ENCODE data around the gene MBNL1.

MBNL1 gene

GRCh38 chr3:152454076-152454875, 185.5 kb downstream of the MBNL1 start:
- Histone ChIP-seq H3K4ac (ENCODE audit: low read depth, low read length) (no peak overlapping the region), H2AFZ (ENCODE audit: insufficient read depth, low read length, poor library complexity) (no peak overlapping the region), H3K79me1 (ENCODE audit: low read length) (no peaks in the 10 kb centered on the region), H3K4me1 (ENCODE audit: control insufficient read depth in 1 of 2, insufficient read depth in 2 of 2, low read length in 2 of 2) (peaks cover 3 to 8% of the 10 kb centered on the region in 2 experiments), H3K79me2 (ENCODE audit: control insufficient read depth, insufficient read depth, low read length, poor library complexity) (no peaks in the 10 kb centered on the region), H3K27me3 (ENCODE audit: insufficient read depth, low read length) (no peaks in the 10 kb centered on the region), H3K36me3 (ENCODE audit: control insufficient read depth in 1 of 2, insufficient read depth in 2 of 2, low read length in 2 of 2) (peaks cover 0 to 3% of the 10 kb centered on the region in 2 experiments), H2BK5ac (ENCODE audit: low read depth, low read length, poor library complexity) (no peak overlapping the region), H3K23ac (ENCODE audit: low read length) (no peak overlapping the region), H3K27ac (ENCODE audit: low read depth, low read length) (no peak overlapping the region), H4K91ac (ENCODE audit: low read depth, low read length) (no peak overlapping the region), H3K18ac (ENCODE audit: low read length) (no peak overlapping the region), H2AK5ac (ENCODE audit: low read length) (no peak overlapping the region), H3K14ac (ENCODE audit: low read length) (no peak overlapping the region), H2BK12ac (ENCODE audit: low read length) (no peak overlapping the region), H3K9ac (ENCODE audit: low read length) (no peak overlapping the region), H2BK120ac (ENCODE audit: insufficient read depth, low read length, poor library complexity) (no peak overlapping the region), H3K4me2 (ENCODE audit: low read length) (no peak overlapping the region), H4K8ac (ENCODE audit: low read depth, low read length) (no peak overlapping the region), H3K4me3 (ENCODE audit: low read depth, low read length) (no peak overlapping the region), H4K12ac (ENCODE audit: low read depth, low read length) (no peak overlapping the region), H3K9me3 (ENCODE audit: insufficient read depth, low read depth, low read length) (no peaks in the 10 kb centered on the region)
- DNase-seq = no peak
- WGBS (ENCODE audit: extremely low coverage, insufficient coverage, insufficient read length) = no CpG with 5 or more reads among the region's 6 CpGs

GRCh38 chr3:152455989-152456388, 187.3 kb downstream of the MBNL1 start:
- H3K79me2 ChIP-seq (ENCODE audit: control insufficient read depth, insufficient read depth, low read length, poor library complexity) = no peaks in the 10 kb centered on the region
- H3K4me1 ChIP-seq (ENCODE audit: control insufficient read depth in 1 of 2, insufficient read depth in 2 of 2, low read length in 2 of 2) = peaks cover 0 to 5% of the 10 kb centered on the region in 2 experiments
- no peaks in the 10 kb centered on the region for H3K27me3 ChIP-seq (ENCODE audit: insufficient read depth, low read length)
- peaks cover 0 to 3% of the 10 kb centered on the region in 2 experiments for H3K36me3 ChIP-seq (ENCODE audit: control insufficient read depth in 1 of 2, insufficient read depth in 2 of 2, low read length in 2 of 2)
- H3K27ac ChIP-seq (ENCODE audit: low read depth, low read length) = no peak overlapping the region
- no peak overlapping the region for H2BK5ac ChIP-seq (ENCODE audit: low read depth, low read length, poor library complexity)
- no CpG with 5 or more reads among the region's 8 CpGs for WGBS (ENCODE audit: extremely low coverage, insufficient coverage, insufficient read length)
- DNase-seq = no peak
- H2BK12ac ChIP-seq (ENCODE audit: low read length) = no peak overlapping the region
- H4K91ac ChIP-seq (ENCODE audit: low read depth, low read length) = no peak overlapping the region
- H2AFZ ChIP-seq (ENCODE audit: insufficient read depth, low read length, poor library complexity) = no peak overlapping the region
- H3K18ac ChIP-seq (ENCODE audit: low read length) = no peak overlapping the region
- H3K4me2 ChIP-seq (ENCODE audit: low read length) = no peak overlapping the region
- no peak overlapping the region for H3K4me3 ChIP-seq (ENCODE audit: low read depth, low read length)
- H3K23ac ChIP-seq (ENCODE audit: low read length) = no peak overlapping the region
- H2BK120ac ChIP-seq (ENCODE audit: insufficient read depth, low read length, poor library complexity) = no peak overlapping the region
- no peak overlapping the region for H2AK5ac ChIP-seq (ENCODE audit: low read length)
- no peak overlapping the region for H3K9ac ChIP-seq (ENCODE audit: low read length)
- no peaks in the 10 kb centered on the region for H3K9me3 ChIP-seq (ENCODE audit: insufficient read depth, low read depth, low read length)
- no peaks in the 10 kb centered on the region for H3K79me1 ChIP-seq (ENCODE audit: low read length)
- no peak overlapping the region for H4K12ac ChIP-seq (ENCODE audit: low read depth, low read length)
- H3K4ac ChIP-seq (ENCODE audit: low read depth, low read length) = no peak overlapping the region
- H4K8ac ChIP-seq (ENCODE audit: low read depth, low read length) = no peak overlapping the region
- no peak overlapping the region for H3K14ac ChIP-seq (ENCODE audit: low read length)

GRCh38 chr3:152457500-152458375, 189.0 kb downstream of the MBNL1 start:
- no peak overlapping the region for H4K12ac ChIP-seq (ENCODE audit: low read depth, low read length)
- H3K9me3 ChIP-seq (ENCODE audit: insufficient read depth, low read depth, low read length) = no peaks in the 10 kb centered on the region
- no peak overlapping the region for H3K14ac ChIP-seq (ENCODE audit: low read length)
- no peak overlapping the region for H2AK5ac ChIP-seq (ENCODE audit: low read length)
- no peak overlapping the region for H3K27ac ChIP-seq (ENCODE audit: low read depth, low read length)
- no peak overlapping the region for H3K9ac ChIP-seq (ENCODE audit: low read length)
- H4K8ac ChIP-seq (ENCODE audit: low read depth, low read length) = no peak overlapping the region
- H3K18ac ChIP-seq (ENCODE audit: low read length) = no peak overlapping the region
- H4K91ac ChIP-seq (ENCODE audit: low read depth, low read length) = no peak overlapping the region
- no peak overlapping the region for H2BK12ac ChIP-seq (ENCODE audit: low read length)
- no peak overlapping the region for H3K4me2 ChIP-seq (ENCODE audit: low read length)
- no peak overlapping the region for H2BK5ac ChIP-seq (ENCODE audit: low read depth, low read length, poor library complexity)
- WGBS (ENCODE audit: extremely low coverage, insufficient coverage, insufficient read length) = no CpG with 5 or more reads among the region's 7 CpGs
- H2AFZ ChIP-seq (ENCODE audit: insufficient read depth, low read length, poor library complexity) = no peak overlapping the region
- no peak for DNase-seq
- no peaks in the 10 kb centered on the region for H3K27me3 ChIP-seq (ENCODE audit: insufficient read depth, low read length)
- no peak overlapping the region for H3K4ac ChIP-seq (ENCODE audit: low read depth, low read length)
- H3K4me3 ChIP-seq (ENCODE audit: low read depth, low read length) = no peak overlapping the region
- H3K79me2 ChIP-seq (ENCODE audit: control insufficient read depth, insufficient read depth, low read length, poor library complexity) = no peaks in the 10 kb centered on the region
- H3K36me3 ChIP-seq (ENCODE audit: control insufficient read depth in 1 of 2, insufficient read depth in 2 of 2, low read length in 2 of 2) = peaks cover 0 to 3% of the 10 kb centered on the region in 2 experiments
- H3K23ac ChIP-seq (ENCODE audit: low read length) = no peak overlapping the region
- peaks cover 0 to under 1% of the 10 kb centered on the region in 2 experiments for H3K4me1 ChIP-seq (ENCODE audit: control insufficient read depth in 1 of 2, insufficient read depth in 2 of 2, low read length in 2 of 2)
- no peaks in the 10 kb centered on the region for H3K79me1 ChIP-seq (ENCODE audit: low read length)
- no peak overlapping the region for H2BK120ac ChIP-seq (ENCODE audit: insufficient read depth, low read length, poor library complexity)

GRCh38 chr3:152458376-152459117, 189.8 kb downstream of the MBNL1 start:
- Histone ChIP-seq H2BK120ac (ENCODE audit: insufficient read depth, low read length, poor library complexity) (no peak overlapping the region), H3K36me3 (ENCODE audit: control insufficient read depth in 1 of 2, insufficient read depth in 2 of 2, low read length in 2 of 2) (peaks cover 0 to 3% of the 10 kb centered on the region in 2 experiments), H3K23ac (ENCODE audit: low read length) (no peak overlapping the region), H3K27me3 (ENCODE audit: insufficient read depth, low read length) (no peaks in the 10 kb centered on the region), H3K4me3 (ENCODE audit: low read depth, low read length) (no peak overlapping the region), H3K4me2 (ENCODE audit: low read length) (no peak overlapping the region), H3K4me1 (ENCODE audit: control insufficient read depth in 1 of 2, insufficient read depth in 2 of 2, low read length in 2 of 2) (no peaks in the 10 kb centered on the region), H4K8ac (ENCODE audit: low read depth, low read length) (no peak overlapping the region), H3K14ac (ENCODE audit: low read length) (no peak overlapping the region), H2BK5ac (ENCODE audit: low read depth, low read length, poor library complexity) (no peak overlapping the region), H4K91ac (ENCODE audit: low read depth, low read length) (no peak overlapping the region), H3K9ac (ENCODE audit: low read length) (no peak overlapping the region), H2AFZ (ENCODE audit: insufficient read depth, low read length, poor library complexity) (no peak overlapping the region), H3K18ac (ENCODE audit: low read length) (no peak overlapping the region), H3K9me3 (ENCODE audit: insufficient read depth, low read depth, low read length) (no peaks in the 10 kb centered on the region), H3K4ac (ENCODE audit: low read depth, low read length) (no peak overlapping the region), H4K12ac (ENCODE audit: low read depth, low read length) (no peak overlapping the region), H2AK5ac (ENCODE audit: low read length) (no peak overlapping the region), H3K79me1 (ENCODE audit: low read length) (no peaks in the 10 kb centered on the region), H3K79me2 (ENCODE audit: control insufficient read depth, insufficient read depth, low read length, poor library complexity) (no peaks in the 10 kb centered on the region), H3K27ac (ENCODE audit: low read depth, low read length) (no peak overlapping the region), H2BK12ac (ENCODE audit: low read length) (no peak overlapping the region)
- DNase-seq = no peak
- WGBS (ENCODE audit: extremely low coverage, insufficient coverage, insufficient read length) = no CpG with 5 or more reads among the region's 5 CpGs

All from trophoblast cell (in vitro differentiated cells and primary cell).